Kidney epithelial cell (primary cell): Measurements from ENCODE around the gene OBI1. TPM values are rescaled to one million over a fixed set of nuclear protein-coding genes. Genes with fewer than 3 reads are reported as not detected.
A peak's percentile ranks its signal among the peaks of the same experiment; 100 is the strongest.

Experiments
- DNase-seq: peaks from one replicate; pipeline ENCODE4 v3.0.0-alpha.2; 2010; ENCODE audit warnings: low read depth
- H3K27me3 ChIP-seq: 2 replicates; pipeline ENCODE4 v1.6.0; 2011; ENCODE audit warnings: low read length; ENCODE audit not compliant: control insufficient read depth, insufficient read depth
- H3K36me3 ChIP-seq: 2 replicates; pipeline ENCODE4 v1.5.1; 2011; ENCODE audit warnings: low read length; ENCODE audit not compliant: control insufficient read depth, insufficient read depth
- H3K4me3 ChIP-seq: 2 replicates; pipeline ENCODE4 v1.5.1; 2011; ENCODE audit warnings: low read depth, mild to moderate bottlenecking, control low read depth, low read length
- total RNA-seq: library from RNA; depleted of rRNA; stranded (reverse); fragments of >200 nt; gene quantifications from 2 replicates; pipeline ENCODE4 v1.2.3, GENCODE V29; 2015
- TF ChIP-seq, protein P1 (sequence below): IDR thresholded peaks from 2 replicates; pipeline ENCODE4 v1.5.1; 2011; ENCODE audit warnings: mild to moderate bottlenecking, moderate library complexity, low read length, control low read depth, inconsistent platforms; ENCODE audit not compliant: insufficient read depth, poor library complexity, severe bottlenecking

The OBI1 gene
- total RNA-seq, 1 donor from 2014 or later = 14.0 TPM

DNA sequence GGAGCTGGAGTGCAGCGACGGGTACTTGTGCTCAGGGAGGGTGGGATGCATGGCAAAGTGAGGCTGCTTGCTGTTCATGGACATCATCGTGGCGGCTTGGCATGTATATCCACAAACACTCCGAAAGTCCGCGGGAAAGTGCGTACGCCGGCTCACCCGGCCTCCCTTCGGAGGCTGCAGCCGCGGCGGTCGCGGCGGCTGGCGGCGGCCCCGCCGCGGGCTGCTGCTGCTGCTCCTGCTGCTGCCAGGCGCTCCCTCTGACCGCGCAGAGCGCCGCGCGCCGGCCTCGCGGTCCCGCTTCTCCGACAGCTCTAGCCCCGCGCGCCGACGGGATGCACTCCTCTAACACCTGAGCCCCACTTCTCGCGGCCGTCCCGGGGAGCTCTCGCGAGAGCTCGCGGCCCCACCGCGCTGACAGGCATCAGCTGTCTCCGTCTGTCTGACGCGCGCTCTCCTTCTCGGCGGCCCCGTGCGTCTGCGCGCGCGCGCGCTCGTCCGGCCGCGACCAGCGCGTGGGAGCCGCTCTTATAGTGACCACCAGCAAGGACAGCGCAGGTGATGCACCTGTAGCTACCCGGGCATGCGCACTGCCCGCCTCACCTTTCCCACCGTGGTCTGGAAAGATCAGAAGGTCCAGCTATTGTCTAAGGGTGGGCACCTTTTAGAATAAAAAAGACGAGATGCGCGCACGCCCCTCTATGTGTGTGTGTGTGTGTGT, 55.6 kb downstream of the OBI1 start, which contains the start of gene POU4F1:
Gene POU4F1 (minus strand): TSS at position 313 of the 718 bp plus-strand sequence. CDS start 226 bp downstream, at position 87.
- peak within 1 kb of the TSS; percentile 23 for H3K4me3 ChIP-seq
- H3K36me3 ChIP-seq = no peaks in the 10 kb centered on the region
- peaks cover 94% of the 10 kb centered on the region for H3K27me3 ChIP-seq
- DNase-seq = no peak
- TF ChIP-seq, protein P1, sequence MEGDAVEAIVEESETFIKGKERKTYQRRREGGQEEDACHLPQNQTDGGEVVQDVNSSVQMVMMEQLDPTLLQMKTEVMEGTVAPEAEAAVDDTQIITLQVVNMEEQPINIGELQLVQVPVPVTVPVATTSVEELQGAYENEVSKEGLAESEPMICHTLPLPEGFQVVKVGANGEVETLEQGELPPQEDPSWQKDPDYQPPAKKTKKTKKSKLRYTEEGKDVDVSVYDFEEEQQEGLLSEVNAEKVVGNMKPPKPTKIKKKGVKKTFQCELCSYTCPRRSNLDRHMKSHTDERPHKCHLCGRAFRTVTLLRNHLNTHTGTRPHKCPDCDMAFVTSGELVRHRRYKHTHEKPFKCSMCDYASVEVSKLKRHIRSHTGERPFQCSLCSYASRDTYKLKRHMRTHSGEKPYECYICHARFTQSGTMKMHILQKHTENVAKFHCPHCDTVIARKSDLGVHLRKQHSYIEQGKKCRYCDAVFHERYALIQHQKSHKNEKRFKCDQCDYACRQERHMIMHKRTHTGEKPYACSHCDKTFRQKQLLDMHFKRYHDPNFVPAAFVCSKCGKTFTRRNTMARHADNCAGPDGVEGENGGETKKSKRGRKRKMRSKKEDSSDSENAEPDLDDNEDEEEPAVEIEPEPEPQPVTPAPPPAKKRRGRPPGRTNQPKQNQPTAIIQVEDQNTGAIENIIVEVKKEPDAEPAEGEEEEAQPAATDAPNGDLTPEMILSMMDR = no peak

DNA sequence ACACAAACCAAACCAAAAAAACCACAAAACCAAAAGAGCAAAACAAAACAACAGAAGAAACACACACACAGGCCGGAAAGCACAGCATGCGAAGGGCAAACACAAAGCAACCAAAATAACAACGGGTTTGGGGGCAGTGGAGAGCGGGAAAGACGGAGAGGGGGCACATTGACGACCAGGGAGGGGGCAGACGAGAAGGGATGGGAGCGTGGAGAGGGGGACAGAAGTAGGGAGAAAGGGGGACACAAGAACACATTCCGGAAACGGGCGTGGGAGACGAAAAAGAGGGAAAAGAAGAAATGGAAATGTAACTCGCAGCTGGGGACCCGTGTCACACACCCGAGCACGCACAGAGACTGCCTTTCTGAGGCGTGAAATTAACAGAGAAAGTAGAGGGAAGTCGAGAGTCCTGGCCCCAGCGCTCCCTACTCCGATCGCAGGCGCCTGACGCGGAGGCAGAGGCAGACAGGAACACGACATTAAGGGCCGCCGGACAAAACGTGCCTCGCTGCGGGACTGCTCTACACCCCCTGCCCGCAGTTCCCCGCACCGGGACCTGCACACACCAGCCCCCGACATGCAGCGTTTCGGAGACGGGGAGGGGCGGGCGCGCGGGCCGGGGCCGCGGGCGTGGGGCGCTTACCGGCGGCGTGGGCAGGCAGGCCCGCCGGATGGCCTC, 56.3 kb downstream of the OBI1 start:
- H3K27me3 ChIP-seq = peaks cover 90% of the 10 kb centered on the region
- no peak for DNase-seq
- no peak overlapping the region for H3K4me3 ChIP-seq
- H3K36me3 ChIP-seq = no peaks in the 10 kb centered on the region
- TF ChIP-seq, protein P1 = no peak

DNA sequence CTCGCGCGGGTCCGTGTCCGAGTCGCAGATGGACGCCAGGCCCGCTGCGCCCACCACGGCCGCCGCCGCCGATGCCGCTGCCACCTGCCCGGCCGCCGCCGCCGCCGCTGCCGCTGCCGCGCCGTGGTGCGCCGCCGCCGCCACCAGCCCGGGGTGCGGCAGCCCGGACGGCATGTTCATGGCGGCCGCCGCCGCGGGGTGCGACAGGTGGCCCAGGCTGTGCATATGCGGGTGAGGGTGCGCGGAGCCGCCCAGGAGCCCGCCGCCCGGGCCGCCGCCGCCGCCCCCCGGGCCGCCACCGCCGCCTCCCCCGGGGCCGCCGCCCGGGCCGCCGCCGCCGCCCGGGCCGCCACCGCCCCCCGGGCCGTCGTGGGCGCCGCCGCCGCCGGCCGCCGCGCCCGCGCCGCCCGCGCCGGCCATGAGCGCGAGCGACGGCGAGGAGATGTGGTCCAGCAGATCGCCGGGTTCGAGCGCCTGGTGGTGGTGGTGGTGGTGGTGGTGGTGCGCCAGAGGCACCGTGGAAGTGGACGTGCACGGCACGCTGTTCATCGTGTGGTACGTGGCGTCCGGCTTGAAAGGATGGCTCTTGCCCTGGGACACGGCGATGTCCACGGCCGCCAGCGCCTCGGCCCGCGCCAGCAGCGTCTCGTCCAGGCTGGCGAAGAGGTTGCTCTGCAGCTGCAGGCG, 56.9 kb downstream of the OBI1 start:
- TF ChIP-seq, protein P1 = no peak
- H3K36me3 ChIP-seq = no peaks in the 10 kb centered on the region
- no peak overlapping the region for H3K4me3 ChIP-seq
- DNase-seq = no peak
- H3K27me3 ChIP-seq = peaks cover 90% of the 10 kb centered on the region

DNA sequence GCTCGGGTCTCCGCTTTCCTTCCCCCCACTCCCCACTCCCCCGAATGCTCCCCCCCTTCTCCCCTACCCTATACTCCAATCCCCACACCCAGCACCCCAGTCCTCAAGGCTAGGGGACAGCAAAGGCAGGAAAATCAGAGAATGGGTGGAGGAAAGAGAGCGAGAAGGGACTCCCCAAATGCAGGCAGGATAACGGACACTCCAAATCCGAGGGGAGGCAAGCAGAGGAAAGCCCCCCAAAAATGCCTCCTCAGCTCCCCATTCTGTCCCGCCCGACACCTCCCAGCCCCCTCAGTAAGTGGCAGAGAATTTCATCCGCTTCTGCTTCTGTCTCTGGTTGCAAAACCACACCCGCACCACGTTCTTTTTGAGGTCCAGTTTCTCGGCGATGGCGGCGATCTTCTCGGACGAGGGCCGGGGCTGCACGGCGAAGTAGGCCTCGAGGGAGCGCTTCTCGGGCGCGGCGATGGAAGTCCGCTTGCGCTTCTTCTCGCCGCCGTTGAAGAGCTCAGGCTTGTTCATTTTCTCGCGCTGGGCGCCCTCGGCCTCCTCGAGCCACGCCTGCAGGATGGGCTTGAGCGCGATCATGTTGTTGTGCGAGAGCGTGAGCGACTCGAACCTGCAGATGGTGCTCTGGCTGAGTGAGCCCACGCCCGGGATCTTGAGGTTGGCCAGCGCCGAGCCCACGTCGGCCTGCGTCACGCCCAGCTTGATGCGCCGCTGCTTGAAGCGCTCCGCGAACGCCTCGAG, 57.7 kb downstream of the OBI1 start:
- Histone ChIP-seq H3K36me3 (no peaks in the 10 kb centered on the region), H3K27me3 (peaks cover 90% of the 10 kb centered on the region), H3K4me3 (no peak overlapping the region)
- no peak for DNase-seq
- TF ChIP-seq, protein P1 = no peak

DNA sequence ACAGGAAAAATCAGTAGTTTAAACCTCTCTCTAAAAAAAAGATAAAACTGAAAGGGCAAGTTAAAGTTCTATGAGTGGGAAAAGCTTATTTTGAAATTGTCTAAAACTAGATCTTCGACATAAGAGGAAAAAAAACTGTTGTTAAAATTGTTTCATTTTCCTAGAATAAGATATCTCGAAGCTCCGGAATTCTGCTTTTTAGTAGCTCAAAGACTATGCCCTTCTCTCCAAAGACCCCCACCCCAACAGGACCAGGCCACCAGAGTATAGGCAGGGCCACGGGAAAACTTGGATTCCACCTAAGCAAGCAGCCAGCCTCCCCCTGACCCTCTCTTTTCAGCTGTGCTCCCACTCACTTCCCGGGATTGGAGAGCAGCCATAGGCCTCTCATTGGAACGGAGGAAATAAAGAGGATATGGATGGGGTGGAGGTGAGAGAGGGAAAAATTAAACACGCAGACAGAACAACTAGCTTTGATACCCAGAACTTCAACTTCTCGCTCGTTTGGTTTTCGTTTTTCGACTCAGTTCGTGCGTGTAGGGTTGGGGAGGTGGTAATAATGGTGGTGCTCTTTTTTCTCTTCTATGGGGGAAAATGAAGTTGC, 58.6 kb downstream of the OBI1 start:
- Histone ChIP-seq H3K4me3 (no peak overlapping the region), H3K27me3 (peaks cover 90% of the 10 kb centered on the region), H3K36me3 (no peaks in the 10 kb centered on the region)
- DNase-seq = no peak
- TF ChIP-seq, protein P1 = no peak
